H9 (cell line): Measurements from ENCODE around the gene ADAMTS6. TPM values are rescaled to one million over a fixed set of nuclear protein-coding genes. Genes with fewer than 3 reads are reported as not detected.

Experiments
- DNase-seq: peaks from one replicate; pipeline ENCODE4 v3.0.0-alpha.2; 2017
- H2AFZ ChIP-seq: one replicate; pipeline ENCODE4 v1.6.1; 2013; ENCODE audit warnings: mild to moderate bottlenecking, low read length, control low read depth, moderate library complexity
- H2AK5ac ChIP-seq: 2 replicates; pipeline ENCODE4 v1.6.1; 2013; ENCODE audit warnings: low read length, control low read depth, mixed read lengths; ENCODE audit not compliant: insufficient read length
- H2BK120ac ChIP-seq: one replicate; pipeline ENCODE4 v1.6.1; 2013; ENCODE audit warnings: low read depth, mild to moderate bottlenecking, low read length, control low read depth, inconsistent platforms; ENCODE audit not compliant: poor library complexity, severe bottlenecking
- H2BK12ac ChIP-seq: 2 replicates; pipeline ENCODE4 v1.6.1; 2013; ENCODE audit warnings: low read length, control low read depth, mixed read lengths, low read depth; ENCODE audit not compliant: insufficient read length
- H2BK15ac ChIP-seq: 2 replicates; pipeline ENCODE4 v1.6.1; 2013; ENCODE audit warnings: low read depth, low read length, control low read depth
- H2BK20ac ChIP-seq: one replicate; pipeline ENCODE4 v1.6.1; 2013; ENCODE audit warnings: low read depth, mild to moderate bottlenecking, low read length, control low read depth, inconsistent platforms; ENCODE audit not compliant: poor library complexity, severe bottlenecking
- H2BK5ac ChIP-seq: 2 replicates; pipeline ENCODE4 v1.6.1; 2013; ENCODE audit warnings: low read length, control low read depth, mixed read lengths; ENCODE audit not compliant: insufficient read length
- H3K14ac ChIP-seq: 2 replicates; pipeline ENCODE4 v1.6.1; 2013; ENCODE audit warnings: low read length, control low read depth; ENCODE audit not compliant: insufficient read depth
- H3K18ac ChIP-seq: 2 replicates; pipeline ENCODE4 v1.6.1; 2013; ENCODE audit warnings: low read depth, mild to moderate bottlenecking, mixed read lengths, low read length, control low read depth; ENCODE audit not compliant: insufficient read length
- H3K23ac ChIP-seq: 2 replicates; pipeline ENCODE4 v1.6.1; 2013; ENCODE audit warnings: low read length, control low read depth, mixed read lengths, low read depth; ENCODE audit not compliant: insufficient read length
- H3K23me2 ChIP-seq: 2 replicates; pipeline ENCODE4 v1.6.1; 2013; ENCODE audit warnings: low read depth, mild to moderate bottlenecking, mixed read lengths, low read length, control low read depth; ENCODE audit not compliant: insufficient read length, poor library complexity, severe bottlenecking
- H3K27ac ChIP-seq: 2 replicates; pipeline ENCODE4 v1.5.1; 2013; ENCODE audit warnings: low read length, control low read depth, mixed read lengths, low read depth; ENCODE audit not compliant: insufficient read length
- H3K27me3 ChIP-seq: 2 replicates; pipeline ENCODE4 v1.6.1; 2013; ENCODE audit warnings: low read length, control low read depth, inconsistent platforms; ENCODE audit not compliant: insufficient read depth
- H3K4ac ChIP-seq: 2 replicates; pipeline ENCODE4 v1.6.1; 2013; ENCODE audit warnings: low read depth, mild to moderate bottlenecking, control low read depth, inconsistent platforms, low read length, moderate library complexity
- H3K4me1 ChIP-seq: 2 replicates; pipeline ENCODE4 v1.6.1; 2013; ENCODE audit warnings: low read length, control low read depth, inconsistent platforms; ENCODE audit not compliant: insufficient read depth
- H3K4me2 ChIP-seq: 2 replicates; pipeline ENCODE4 v1.6.1; 2013; ENCODE audit warnings: low read length, control low read depth, mixed read lengths; ENCODE audit not compliant: insufficient read length, insufficient read depth
- H3K56ac ChIP-seq: 2 replicates; pipeline ENCODE4 v1.6.1; 2013; ENCODE audit warnings: low read depth, mild to moderate bottlenecking, mixed read lengths, low read length, control low read depth; ENCODE audit not compliant: insufficient read length
- H3K79me1 ChIP-seq: 2 replicates; pipeline ENCODE4 v1.6.1; 2013; ENCODE audit warnings: low read depth, mild to moderate bottlenecking, moderate library complexity, low read length, control low read depth, inconsistent platforms; ENCODE audit not compliant: insufficient read depth, poor library complexity, severe bottlenecking
- H3K79me2 ChIP-seq: 2 replicates; pipeline ENCODE4 v1.6.1; 2013; ENCODE audit warnings: low read length, control low read depth, inconsistent platforms; ENCODE audit not compliant: insufficient read depth
- H3K9ac ChIP-seq: 2 replicates; pipeline ENCODE4 v1.6.1; 2013; ENCODE audit warnings: low read length, control low read depth, mixed read lengths; ENCODE audit not compliant: insufficient read length; ENCODE audit errors: extremely low read depth
- H3K9me3 ChIP-seq: one replicate; pipeline ENCODE4 v1.6.1; 2013; ENCODE audit warnings: low read depth, low read length, inconsistent platforms; ENCODE audit not compliant: control insufficient read depth
- H3T11ph ChIP-seq: one replicate; pipeline ENCODE4 v1.6.1; 2013; ENCODE audit warnings: mild to moderate bottlenecking, low read length, control low read depth, inconsistent platforms
- H4K20me1 ChIP-seq: one replicate; pipeline ENCODE4 v1.6.1; 2013; ENCODE audit not compliant: control insufficient read depth, insufficient read length, insufficient read depth
- H4K5ac ChIP-seq: 2 replicates; pipeline ENCODE4 v1.6.1; 2013; ENCODE audit warnings: low read depth, mild to moderate bottlenecking, mixed read lengths, low read length, control low read depth; ENCODE audit not compliant: insufficient read length
- H4K8ac ChIP-seq: replicated peaks from 2 replicates; pipeline ENCODE4 v1.6.1; 2013; ENCODE audit warnings: low read length, control low read depth, mixed read lengths, low read depth; ENCODE audit not compliant: insufficient read length
- H4K91ac ChIP-seq: 2 replicates; pipeline ENCODE4 v1.6.1; 2013; ENCODE audit warnings: low read depth, mild to moderate bottlenecking, moderate library complexity, mixed read lengths, low read length, control low read depth; ENCODE audit not compliant: insufficient read length
- H3K27ac Mint-ChIP-seq, 3 experiments: 2 replicates in 2 of 3; 3 replicates in 1 of 3; pipeline ENCODE4 v1.8.0; 2020 to 2021; ENCODE audit warnings: mixed read lengths in 3 of 3, mild to moderate bottlenecking in 1 of 3, moderate library complexity in 1 of 3
- H3K27me3 Mint-ChIP-seq: 2 replicates; pipeline ENCODE4 v1.8.0; 2021; ENCODE audit warnings: low read depth, mild to moderate bottlenecking, moderate library complexity, mixed read lengths
- H3K36me3 Mint-ChIP-seq, 3 experiments: 2 replicates in 2 of 3; 3 replicates in 1 of 3; pipeline ENCODE4 v1.8.0; 2020 to 2021; ENCODE audit warnings: low read depth in 3 of 3, mixed read lengths in 3 of 3; ENCODE audit not compliant: insufficient read depth in 1 of 3
- H3K4me1 Mint-ChIP-seq, 2 experiments: 2 replicates each; pipeline ENCODE4 v1.8.0; 2020; ENCODE audit warnings: mixed read lengths in 2 of 2
- H3K4me3 Mint-ChIP-seq, 2 experiments: 2 replicates in 1 of 2; 3 replicates in 1 of 2; pipeline ENCODE4 v1.8.0; 2020 to 2021; ENCODE audit warnings: mild to moderate bottlenecking in 2 of 2, mixed read lengths in 2 of 2, moderate library complexity in 1 of 2
- H3K9me3 Mint-ChIP-seq, 2 experiments: 2 replicates in 1 of 2; 3 replicates in 1 of 2; pipeline ENCODE4 v1.8.0; 2020; ENCODE audit warnings: mild to moderate bottlenecking in 2 of 2, mixed read lengths in 2 of 2, moderate library complexity in 1 of 2
- WGBS: extraction: QIAGEN DNeasy Blood & Tissue Kit; methylation state at CpG from one replicate; pipeline ENCODE4 v1.1.7; 2013; ENCODE audit warnings: missing lambda C conversion rate, low lambda C conversion rate, mixed read lengths; ENCODE audit not compliant: insufficient read length; ENCODE audit errors: extremely low coverage; 5-methylcytosine and 5-hydroxymethylcytosine counted together
- total RNA-seq: library from RNA; stranded (reverse); gene quantifications from 2 replicates; pipeline ENCODE4 v1.2.1, GENCODE V29; 2021
- TF ChIP-seq, protein P1 (sequence below): fragments of 200-600 bp; sonication (generic); conservative IDR thresholded peaks from 3 replicates; pipeline ENCODE4 v1.8.0; 2021; ENCODE audit warnings: antibody characterized with exemption, mild to moderate bottlenecking

The ADAMTS6 gene
- total RNA-seq, 1 experiment from 2014 or later: 0.33 TPM

DNA sequence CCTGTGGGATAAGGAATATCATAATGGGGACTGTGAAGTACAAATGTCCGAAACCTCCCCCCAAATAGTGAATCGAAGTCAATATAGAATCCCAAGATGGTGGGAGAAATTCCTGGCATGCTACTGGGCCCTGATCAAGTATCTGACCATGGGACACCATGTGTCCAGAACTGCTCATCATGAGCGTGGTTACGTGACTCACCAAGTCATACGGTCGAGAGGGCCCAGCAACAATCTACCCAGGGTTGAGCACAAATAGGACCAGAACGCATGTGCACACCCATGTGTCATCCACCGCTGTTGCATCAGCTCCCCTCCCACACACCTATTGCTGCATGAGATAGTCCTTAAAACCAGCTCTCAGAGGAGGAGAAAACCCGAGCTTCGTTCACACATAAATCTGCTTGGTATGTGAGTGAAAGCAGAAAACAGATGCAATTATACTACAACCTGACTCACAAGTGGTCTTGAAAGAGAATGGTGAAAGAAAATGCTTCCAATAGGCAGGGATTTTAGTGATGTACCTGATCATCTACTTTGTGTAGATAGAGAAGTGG is 359.8 kb downstream of the ADAMTS6 start:
- H3K27me3 Mint-ChIP-seq: no peaks in the 10 kb centered on the region
- H2AFZ ChIP-seq: no peak overlapping the region

More for the DNA sequence above, 359.8 kb downstream of the ADAMTS6 start:
- Mint-ChIP-seq H3K4me1 (peaks cover 19 to 23% of the 10 kb centered on the region in 2 experiments), H3K9me3 (peaks cover 9 to 11% of the 10 kb centered on the region in 2 experiments), H3K36me3 (peaks cover 0 to 11% (median 7%) of the 10 kb centered on the region in 3 experiments; a peak in 5 of 7 replicates), H3K4me3 (no peak overlapping the region), H3K27ac (no peak overlapping the region)
- TF ChIP-seq, protein P1, sequence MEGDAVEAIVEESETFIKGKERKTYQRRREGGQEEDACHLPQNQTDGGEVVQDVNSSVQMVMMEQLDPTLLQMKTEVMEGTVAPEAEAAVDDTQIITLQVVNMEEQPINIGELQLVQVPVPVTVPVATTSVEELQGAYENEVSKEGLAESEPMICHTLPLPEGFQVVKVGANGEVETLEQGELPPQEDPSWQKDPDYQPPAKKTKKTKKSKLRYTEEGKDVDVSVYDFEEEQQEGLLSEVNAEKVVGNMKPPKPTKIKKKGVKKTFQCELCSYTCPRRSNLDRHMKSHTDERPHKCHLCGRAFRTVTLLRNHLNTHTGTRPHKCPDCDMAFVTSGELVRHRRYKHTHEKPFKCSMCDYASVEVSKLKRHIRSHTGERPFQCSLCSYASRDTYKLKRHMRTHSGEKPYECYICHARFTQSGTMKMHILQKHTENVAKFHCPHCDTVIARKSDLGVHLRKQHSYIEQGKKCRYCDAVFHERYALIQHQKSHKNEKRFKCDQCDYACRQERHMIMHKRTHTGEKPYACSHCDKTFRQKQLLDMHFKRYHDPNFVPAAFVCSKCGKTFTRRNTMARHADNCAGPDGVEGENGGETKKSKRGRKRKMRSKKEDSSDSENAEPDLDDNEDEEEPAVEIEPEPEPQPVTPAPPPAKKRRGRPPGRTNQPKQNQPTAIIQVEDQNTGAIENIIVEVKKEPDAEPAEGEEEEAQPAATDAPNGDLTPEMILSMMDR: no peak
- Histone ChIP-seq H3K23me2 (no peaks in the 10 kb centered on the region), H3K18ac (no peak overlapping the region), H3T11ph (no peak overlapping the region), H2BK20ac (no peak overlapping the region), H2BK5ac (no peak overlapping the region), H3K56ac (no peak overlapping the region), H4K91ac (no peak overlapping the region), H2BK12ac (no peak overlapping the region), H2AK5ac (no peak overlapping the region), H3K27me3 (no peaks in the 10 kb centered on the region), H3K4me2 (no peak overlapping the region), H3K23ac (no peak overlapping the region), H3K9ac (no peak overlapping the region), H3K4ac (no peak overlapping the region), H3K27ac (no peak overlapping the region), H3K14ac (no peak overlapping the region), H4K5ac (no peak overlapping the region), H3K79me2 (no peaks in the 10 kb centered on the region), H3K79me1 (no peaks in the 10 kb centered on the region), H4K8ac (no peak overlapping the region), H4K20me1 (no peaks in the 10 kb centered on the region), H3K4me1 (peaks cover 9% of the 10 kb centered on the region), H2BK15ac (no peak overlapping the region), H2BK120ac (no peak overlapping the region), H3K9me3 (no peaks in the 10 kb centered on the region)
- no peak for DNase-seq
- no CpG with 5 or more reads among the region's 10 CpGs for WGBS
